ENCODE results near the gene TRPV3. TPM values are rescaled to one million over a fixed set of nuclear protein-coding genes. Genes with fewer than 3 reads are reported as not detected.
A peak's percentile ranks its signal among the peaks of the same experiment; 100 is the strongest.
"Not testable (repeated sequence)": the region's sequence is repeated elsewhere in the genome, so short reads cannot be mapped to it uniquely, and the experiment has no call there.

TRPV3 gene
- total RNA-seq, 3 donors from 2014 or later (not counting 1 experiment from before 2014, with no cell fraction given), result 5.6 to 10.3 (median 7.6) TPM

DNA sequence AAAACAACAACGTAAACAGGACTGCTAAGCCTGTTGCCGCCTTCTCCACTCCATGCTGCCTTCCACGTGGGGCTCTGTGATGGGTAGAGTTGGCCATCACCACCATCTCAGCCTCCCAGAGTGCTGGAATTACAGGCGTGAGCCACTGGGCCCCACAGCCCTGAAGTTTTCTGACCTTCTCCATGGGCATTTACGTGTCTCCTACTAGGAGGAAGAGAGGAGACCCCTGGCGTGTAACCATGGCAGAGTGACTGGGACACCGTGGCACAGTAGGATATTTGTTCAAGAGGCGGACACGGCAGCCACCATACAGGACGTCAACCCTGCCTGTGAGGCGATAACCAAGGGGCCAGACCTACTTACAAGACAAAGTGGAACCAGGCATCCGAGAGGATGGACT is 31.1 kb downstream of the TRPV3 start:
- no peak overlapping the region for H3K4me3 Mint-ChIP-seq
- WGBS (ENCODE audit: insufficient coverage), result 94% methylated on average over 12 of the region's 12 CpGs

DNA sequence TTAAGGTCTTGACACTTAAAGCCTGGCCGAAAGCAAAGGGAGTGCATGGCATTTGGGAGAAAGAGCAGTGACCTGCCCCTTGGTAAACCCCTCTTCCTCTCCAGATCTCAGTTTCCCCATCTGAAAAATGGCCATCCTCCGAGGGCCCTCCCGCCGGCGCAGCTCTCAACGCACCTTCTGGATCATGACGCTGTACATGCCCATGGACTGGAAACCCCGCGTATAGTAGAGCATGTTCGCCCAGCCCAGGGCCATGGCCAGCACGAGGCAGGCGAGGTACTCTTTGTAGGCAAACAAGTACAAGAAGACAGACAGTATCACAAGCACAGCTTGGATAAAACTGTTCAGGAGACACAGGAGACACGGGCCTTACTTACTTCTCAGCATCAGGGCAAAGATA is 33.6 kb downstream of the TRPV3 start:
- DNase-seq (no peak), ATAC-seq (no peak)
- no peaks in the 10 kb centered on the region for H3K27me3 ChIP-seq (ENCODE audit: control insufficient read depth, insufficient read depth, low read length)
- TF ChIP-seq CTCF (IDR thresholded peaks at IDR 0.05), result no peak
- H3K9me3 ChIP-seq (ENCODE audit: control insufficient read depth, insufficient read depth, low read length), result no peaks in the 10 kb centered on the region
- H3K4me3 Mint-ChIP-seq, result no peak overlapping the region
- H3K4me1 ChIP-seq (ENCODE audit: control insufficient read depth, insufficient read depth, low read length), result no peaks in the 10 kb centered on the region
- H3K36me3 Mint-ChIP-seq, result no peaks in the 10 kb centered on the region
- H3K27ac ChIP-seq (ENCODE audit: low read length), result no peak overlapping the region
- H3K36me3 ChIP-seq (ENCODE audit: control insufficient read depth, insufficient read depth, low read length), result no peaks in the 10 kb centered on the region
- 91% methylated on average over 13 of the region's 13 CpGs for WGBS (ENCODE audit: insufficient coverage)
- no peak overlapping the region for H3K4me3 ChIP-seq (ENCODE audit: low read length)
- H3K27ac Mint-ChIP-seq, result no peak overlapping the region
- no peaks in the 10 kb centered on the region for H3K9me3 Mint-ChIP-seq
- no peaks in the 10 kb centered on the region for H3K4me1 Mint-ChIP-seq
- H3K27me3 Mint-ChIP-seq (ENCODE audit: low read depth in 2 of 2), result no peaks in the 10 kb centered on the region
- intact Hi-C loops (cut with micrococcal nuclease), result no loop called here

More for the DNA sequence above, 31.1 kb downstream of the TRPV3 start:
- TF ChIP-seq CTCF (IDR thresholded peaks at IDR 0.05), result no peak
- ATAC-seq (no peak), DNase-seq (no peak)
- H3K4me3 ChIP-seq (ENCODE audit: low read length), result no peak overlapping the region
- no peak overlapping the region for H3K27ac ChIP-seq (ENCODE audit: low read length)
- H3K9me3 ChIP-seq (ENCODE audit: control insufficient read depth, insufficient read depth, low read length), result no peaks in the 10 kb centered on the region
- Mint-ChIP-seq H3K27ac (no peak overlapping the region), H3K9me3 (no peaks in the 10 kb centered on the region), H3K36me3 (no peaks in the 10 kb centered on the region), H3K4me1 (no peaks in the 10 kb centered on the region), H3K27me3 (ENCODE audit: low read depth in 2 of 2) (no peaks in the 10 kb centered on the region)
- no peaks in the 10 kb centered on the region for H3K36me3 ChIP-seq (ENCODE audit: control insufficient read depth, insufficient read depth, low read length)
- no peaks in the 10 kb centered on the region for H3K27me3 ChIP-seq (ENCODE audit: control insufficient read depth, insufficient read depth, low read length)
- intact Hi-C loops (cut with micrococcal nuclease), result no loop called here
- no peaks in the 10 kb centered on the region for H3K4me1 ChIP-seq (ENCODE audit: control insufficient read depth, insufficient read depth, low read length)

- H3K27me3 ChIP-seq (ENCODE audit: control insufficient read depth, insufficient read depth, low read length); H3K4me3 Mint-ChIP-seq; H3K27ac Mint-ChIP-seq; H3K9me3 Mint-ChIP-seq; H3K27ac ChIP-seq (ENCODE audit: low read length); intact Hi-C loops (cut with micrococcal nuclease); H3K27me3 Mint-ChIP-seq (ENCODE audit: low read depth in 2 of 2); H3K36me3 ChIP-seq (ENCODE audit: control insufficient read depth, insufficient read depth, low read length); H3K36me3 Mint-ChIP-seq; ATAC-seq; DNase-seq; H3K4me3 ChIP-seq (ENCODE audit: low read length); H3K9me3 ChIP-seq (ENCODE audit: control insufficient read depth, insufficient read depth, low read length): not testable (repeated sequence)
- H3K4me1 ChIP-seq (ENCODE audit: control insufficient read depth, insufficient read depth, low read length), result peaks cover 20% of the 10 kb centered on the region
- WGBS (ENCODE audit: insufficient coverage), result 97% methylated on average over 4 of the region's 4 CpGs
- peaks cover 14 to 20% of the 10 kb centered on the region in 2 donors for H3K4me1 Mint-ChIP-seq
These were observed 38.1 kb downstream of the TRPV3 start for GRCh38 chr17:3519472-3519871.

DNA sequence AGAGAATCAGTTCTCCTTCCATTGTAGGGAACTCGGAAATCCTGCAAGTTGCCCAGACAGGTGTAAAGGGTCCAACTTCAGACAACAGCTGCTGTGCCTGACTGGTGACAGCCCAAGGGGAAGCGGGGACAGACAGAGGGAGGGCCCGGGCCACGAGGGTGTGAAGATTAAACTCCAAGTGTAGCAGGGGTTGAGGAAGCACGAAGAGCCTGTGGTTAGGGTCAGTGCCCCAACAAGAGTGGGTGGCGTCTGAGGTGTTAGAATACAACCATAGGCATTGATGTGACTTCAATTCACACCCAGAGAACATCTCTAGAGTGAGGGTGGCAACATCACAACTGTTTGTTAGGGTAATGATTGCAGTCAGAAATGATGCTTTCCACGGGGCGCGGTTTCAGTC is 42.7 kb downstream of the TRPV3 start:
- Mint-ChIP-seq H3K9me3 (no peaks in the 10 kb centered on the region), H3K36me3 (no peaks in the 10 kb centered on the region), H3K27ac (peak overlapping the region; percentile 86 to 87), H3K4me3 (peak overlapping the region; percentile 72), H3K27me3 (ENCODE audit: low read depth in 2 of 2) (no peaks in the 10 kb centered on the region), H3K4me1 (peaks cover 20 to 25% of the 10 kb centered on the region in 2 donors)
- intact Hi-C loops (cut with micrococcal nuclease), result no loop called here
- WGBS (ENCODE audit: insufficient coverage), result 32% methylated on average over 9 of the region's 9 CpGs
- peak; percentile 83 to 93 (median 89) for ATAC-seq
- no peak for TF ChIP-seq CTCF (IDR thresholded peaks at IDR 0.05)
- peak; percentile 42 to 43 for DNase-seq
- H3K27ac ChIP-seq (ENCODE audit: low read length), result peak overlapping the region; percentile 32
- H3K9me3 ChIP-seq (ENCODE audit: control insufficient read depth, insufficient read depth, low read length), result no peaks in the 10 kb centered on the region
- no peaks in the 10 kb centered on the region for H3K27me3 ChIP-seq (ENCODE audit: control insufficient read depth, insufficient read depth, low read length)
- no peaks in the 10 kb centered on the region for H3K36me3 ChIP-seq (ENCODE audit: control insufficient read depth, insufficient read depth, low read length)
- H3K4me1 ChIP-seq (ENCODE audit: control insufficient read depth, insufficient read depth, low read length), result peaks cover 22% of the 10 kb centered on the region
- H3K4me3 ChIP-seq (ENCODE audit: low read length), result no peak overlapping the region

DNA sequence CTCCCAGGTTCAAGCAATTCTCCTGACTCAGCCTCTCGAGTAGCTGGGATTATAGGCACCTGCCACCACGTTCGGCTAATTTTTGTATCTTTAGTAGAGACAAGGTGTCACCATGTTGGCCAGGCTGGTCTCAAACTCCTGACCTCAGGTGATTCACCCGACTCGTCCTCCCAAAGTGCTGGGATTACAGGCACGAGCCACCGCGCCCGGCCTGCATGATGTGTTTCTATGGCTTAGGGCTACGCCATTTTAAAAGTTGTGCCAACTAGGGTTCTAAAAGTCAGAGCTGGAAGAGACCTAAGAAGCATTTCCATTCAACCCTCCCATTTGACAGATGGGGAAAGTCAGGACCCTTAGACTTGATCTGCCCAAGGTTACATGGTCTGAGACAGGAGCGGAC is 43.4 kb downstream of the TRPV3 start:
- H3K36me3 Mint-ChIP-seq; H3K9me3 ChIP-seq (ENCODE audit: control insufficient read depth, insufficient read depth, low read length); ATAC-seq; H3K36me3 ChIP-seq (ENCODE audit: control insufficient read depth, insufficient read depth, low read length); intact Hi-C loops (cut with micrococcal nuclease); DNase-seq; H3K27ac ChIP-seq (ENCODE audit: low read length); H3K4me3 ChIP-seq (ENCODE audit: low read length); H3K9me3 Mint-ChIP-seq; H3K4me3 Mint-ChIP-seq; H3K27me3 Mint-ChIP-seq (ENCODE audit: low read depth in 2 of 2); H3K27me3 ChIP-seq (ENCODE audit: control insufficient read depth, insufficient read depth, low read length): not testable (repeated sequence)
- H3K4me1 ChIP-seq (ENCODE audit: control insufficient read depth, insufficient read depth, low read length), result peaks cover 22% of the 10 kb centered on the region
- 94% methylated on average over 11 of the region's 11 CpGs for WGBS (ENCODE audit: insufficient coverage)
- peaks cover 20 to 25% of the 10 kb centered on the region in 2 donors for H3K4me1 Mint-ChIP-seq
- peak overlapping the region in 1 of 2 donors; percentile 86 for H3K27ac Mint-ChIP-seq

Measured in natural killer cell (primary cell).